A673 (cell line): ENCODE measurements around the gene SMIM7.

Experiments used
- EZH2 ChIP-seq: fragments of 200-600 bp; sonication (generic); IDR thresholded peaks from 2 replicates; pipeline ENCODE4 v1.6.1; 2017; ENCODE audit warnings: borderline replicate concordance, low read depth, mild to moderate bottlenecking, mixed read lengths, antibody characterized with exemption, low read length; ENCODE audit not compliant: poor library complexity, severe bottlenecking
- TF ChIP-seq, protein P1 (sequence below): fragments of 300-800, 200-600 bp; sonication (generic); conservative IDR thresholded peaks from 2 replicates; pipeline ENCODE4 v1.5.1; 2017; ENCODE audit warnings: low read depth, mild to moderate bottlenecking, antibody characterized with exemption, low read length, moderate library complexity, mixed read lengths

GRCh38 chr19:16613841-16614240 is 46.1 kb downstream of the SMIM7 start:
- TF ChIP-seq, protein P1, sequence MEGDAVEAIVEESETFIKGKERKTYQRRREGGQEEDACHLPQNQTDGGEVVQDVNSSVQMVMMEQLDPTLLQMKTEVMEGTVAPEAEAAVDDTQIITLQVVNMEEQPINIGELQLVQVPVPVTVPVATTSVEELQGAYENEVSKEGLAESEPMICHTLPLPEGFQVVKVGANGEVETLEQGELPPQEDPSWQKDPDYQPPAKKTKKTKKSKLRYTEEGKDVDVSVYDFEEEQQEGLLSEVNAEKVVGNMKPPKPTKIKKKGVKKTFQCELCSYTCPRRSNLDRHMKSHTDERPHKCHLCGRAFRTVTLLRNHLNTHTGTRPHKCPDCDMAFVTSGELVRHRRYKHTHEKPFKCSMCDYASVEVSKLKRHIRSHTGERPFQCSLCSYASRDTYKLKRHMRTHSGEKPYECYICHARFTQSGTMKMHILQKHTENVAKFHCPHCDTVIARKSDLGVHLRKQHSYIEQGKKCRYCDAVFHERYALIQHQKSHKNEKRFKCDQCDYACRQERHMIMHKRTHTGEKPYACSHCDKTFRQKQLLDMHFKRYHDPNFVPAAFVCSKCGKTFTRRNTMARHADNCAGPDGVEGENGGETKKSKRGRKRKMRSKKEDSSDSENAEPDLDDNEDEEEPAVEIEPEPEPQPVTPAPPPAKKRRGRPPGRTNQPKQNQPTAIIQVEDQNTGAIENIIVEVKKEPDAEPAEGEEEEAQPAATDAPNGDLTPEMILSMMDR: no peak
- no peak for TF ChIP-seq EZH2
